Lower leg skin (tissue), 4 donors: Measurements from ENCODE around the gene SPRED1. TPM values are rescaled to one million over a fixed set of nuclear protein-coding genes. Genes with fewer than 3 reads are reported as not detected.
"Not testable (repeated sequence)": the region's sequence is repeated elsewhere in the genome, so short reads cannot be mapped to it uniquely, and the experiment has no call there.

Source experiments
- DNase-seq, 2 donors: peaks; one replicate each; pipeline ENCODE4 v3.0.0-alpha.2; 2019; ENCODE audit warnings: low spot score in 2 of 2
- H3K4me3 ChIP-seq: fragments of 200-600 bp; sonication (generic); 2 replicates; pipeline ENCODE4 v1.5.1; 2017; ENCODE audit warnings: mild to moderate bottlenecking, low read depth; ENCODE audit not compliant: poor library complexity, severe bottlenecking
- CTCF ChIP-seq, 3 donors: fragments of 450-650 bp; IDR thresholded peaks; one replicate each; pipeline ENCODE4 v1.5.1; 2016; ENCODE audit warnings: antibody characterized with exemption in 3 of 3, mild to moderate bottlenecking in 3 of 3, moderate library complexity in 2 of 3
- POLR2A ChIP-seq, 2 donors: fragments of 450-650 bp; IDR thresholded peaks; one replicate each; pipeline ENCODE4 v1.6.1; 2016 to 2017; ENCODE audit warnings: antibody characterized with exemption in 2 of 2, mild to moderate bottlenecking in 1 of 2, moderate library complexity in 1 of 2
- WGBS, 2 donors: methylation state at CpG; one replicate each; pipeline ENCODE4 v1.1.5; 2018; 5-methylcytosine and 5-hydroxymethylcytosine counted together
- intact Hi-C: fragments of 100-400 bp; cut with DNase I; formaldehyde crosslinking; loops from one replicate; pipeline ENCODE4 v1.15.0; 2023; ENCODE audit warnings: low total_unique reads
- total RNA-seq, 4 donors: library from RNA; depleted of rRNA; stranded (reverse); fragments of >200 nt; gene quantifications; one replicate each; pipeline ENCODE4 v1.1.0, GENCODE V29; 2016

SPRED1 gene
- total RNA-seq, 4 donors from 2014 or later: 8.8 to 14.8 (median 11.5) TPM

GRCh38 chr15:38226608-38227266, 25.9 kb upstream of the SPRED1 start:
- intact Hi-C loops: no loop called here
- no peak for TF ChIP-seq CTCF (IDR thresholded peaks at IDR 0.05)
- no peak for TF ChIP-seq POLR2A (IDR thresholded peaks at IDR 0.05)
- WGBS, 2 donors: 47 to 50% methylated on average over 4 of the region's 4 CpGs
- H3K4me3 ChIP-seq: no peak overlapping the region
- peak in 1 of 2 donors; percentile 45 for DNase-seq

GRCh38 chr15:38227941-38228340, 24.7 kb upstream of the SPRED1 start:
- intact Hi-C loops: no loop called here
- TF ChIP-seq POLR2A (IDR thresholded peaks at IDR 0.05): no peak
- TF ChIP-seq CTCF (IDR thresholded peaks at IDR 0.05): no peak
- no peak overlapping the region for H3K4me3 ChIP-seq
- no peak for DNase-seq

GRCh38 chr15:38228618-38229017, 24.0 kb upstream of the SPRED1 start:
- H3K4me3 ChIP-seq: no peak overlapping the region
- no peak for DNase-seq
- intact Hi-C loops: no loop called here
- 73 to 79% methylated on average over 1 of the region's 1 CpG for WGBS, 2 donors
- no peak for TF ChIP-seq CTCF (IDR thresholded peaks at IDR 0.05)

- DNase-seq: no peak
- no peak for TF ChIP-seq POLR2A (IDR thresholded peaks at IDR 0.05)
- no peak for TF ChIP-seq CTCF (IDR thresholded peaks at IDR 0.05)
- no peak overlapping the region for H3K4me3 ChIP-seq
- WGBS, 2 donors: 86 to 91% methylated on average over 3 of the region's 3 CpGs
- intact Hi-C loops: no loop called here
Measured at GRCh38 chr15:38229705-38230310, 22.8 kb upstream of the SPRED1 start.

GRCh38 chr15:38231436-38231835, 21.2 kb upstream of the SPRED1 start:
- 92 to 98% methylated on average over 5 of the region's 5 CpGs for WGBS, 2 donors
- intact Hi-C loops: no loop called here
- DNase-seq: no peak
- H3K4me3 ChIP-seq: no peak overlapping the region
- TF ChIP-seq CTCF (IDR thresholded peaks at IDR 0.05) (no peak), POLR2A (IDR thresholded peaks at IDR 0.05) (no peak)

GRCh38 chr15:38237021-38237420, 15.6 kb upstream of the SPRED1 start:
- DNase-seq, H3K4me3 ChIP-seq, intact Hi-C loops: not testable (repeated sequence)
- WGBS, 2 donors: 94 to 95% methylated on average over 9 of the region's 9 CpGs
